Suprapubic skin (tissue), 4 donors: ENCODE data around the gene OR9K2.

ENCODE experiments used
- EP300 ChIP-seq: sonication (generic); formaldehyde crosslinking; IDR thresholded peaks from one replicate; pipeline ENCODE4 v1.6.1; 2017; ENCODE audit warnings: antibody characterized with exemption
- POLR2AphosphoS5 ChIP-seq, 3 donors: sonication (generic); formaldehyde crosslinking; IDR thresholded peaks; one replicate each; pipeline ENCODE4 v1.6.1; 2017; ENCODE audit warnings: antibody characterized with exemption in 3 of 3
- TF ChIP-seq, protein P1 (sequence below), 2 donors: fragments of 200-600 bp in 1 of 2; fragments of 450-650 bp in 1 of 2; sonication (generic) in 1 of 2; IDR thresholded peaks; one replicate each; pipeline ENCODE4 v1.5.1; 2016 to 2019; ENCODE audit warnings: antibody characterized with exemption in 2 of 2, mild to moderate bottlenecking in 1 of 2, moderate library complexity in 1 of 2

- TF ChIP-seq, protein P1, sequence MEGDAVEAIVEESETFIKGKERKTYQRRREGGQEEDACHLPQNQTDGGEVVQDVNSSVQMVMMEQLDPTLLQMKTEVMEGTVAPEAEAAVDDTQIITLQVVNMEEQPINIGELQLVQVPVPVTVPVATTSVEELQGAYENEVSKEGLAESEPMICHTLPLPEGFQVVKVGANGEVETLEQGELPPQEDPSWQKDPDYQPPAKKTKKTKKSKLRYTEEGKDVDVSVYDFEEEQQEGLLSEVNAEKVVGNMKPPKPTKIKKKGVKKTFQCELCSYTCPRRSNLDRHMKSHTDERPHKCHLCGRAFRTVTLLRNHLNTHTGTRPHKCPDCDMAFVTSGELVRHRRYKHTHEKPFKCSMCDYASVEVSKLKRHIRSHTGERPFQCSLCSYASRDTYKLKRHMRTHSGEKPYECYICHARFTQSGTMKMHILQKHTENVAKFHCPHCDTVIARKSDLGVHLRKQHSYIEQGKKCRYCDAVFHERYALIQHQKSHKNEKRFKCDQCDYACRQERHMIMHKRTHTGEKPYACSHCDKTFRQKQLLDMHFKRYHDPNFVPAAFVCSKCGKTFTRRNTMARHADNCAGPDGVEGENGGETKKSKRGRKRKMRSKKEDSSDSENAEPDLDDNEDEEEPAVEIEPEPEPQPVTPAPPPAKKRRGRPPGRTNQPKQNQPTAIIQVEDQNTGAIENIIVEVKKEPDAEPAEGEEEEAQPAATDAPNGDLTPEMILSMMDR (IDR thresholded peaks at IDR 0.05) = peak in 1 of 2 donors; percentile 41
- TF ChIP-seq POLR2AphosphoS5 (IDR thresholded peaks at IDR 0.05) (no peak), EP300 (no peak)
Observed at GRCh38 chr12:55142669-55143565, 16.7 kb downstream of the OR9K2 start.
